ENCODE data around the gene PRR35. TPM values are rescaled to one million over a fixed set of nuclear protein-coding genes. Genes with fewer than 3 reads are reported as not detected.

PRR35 gene
- total RNA-seq, 1 donor from 2014 or later = not detected

DNA sequence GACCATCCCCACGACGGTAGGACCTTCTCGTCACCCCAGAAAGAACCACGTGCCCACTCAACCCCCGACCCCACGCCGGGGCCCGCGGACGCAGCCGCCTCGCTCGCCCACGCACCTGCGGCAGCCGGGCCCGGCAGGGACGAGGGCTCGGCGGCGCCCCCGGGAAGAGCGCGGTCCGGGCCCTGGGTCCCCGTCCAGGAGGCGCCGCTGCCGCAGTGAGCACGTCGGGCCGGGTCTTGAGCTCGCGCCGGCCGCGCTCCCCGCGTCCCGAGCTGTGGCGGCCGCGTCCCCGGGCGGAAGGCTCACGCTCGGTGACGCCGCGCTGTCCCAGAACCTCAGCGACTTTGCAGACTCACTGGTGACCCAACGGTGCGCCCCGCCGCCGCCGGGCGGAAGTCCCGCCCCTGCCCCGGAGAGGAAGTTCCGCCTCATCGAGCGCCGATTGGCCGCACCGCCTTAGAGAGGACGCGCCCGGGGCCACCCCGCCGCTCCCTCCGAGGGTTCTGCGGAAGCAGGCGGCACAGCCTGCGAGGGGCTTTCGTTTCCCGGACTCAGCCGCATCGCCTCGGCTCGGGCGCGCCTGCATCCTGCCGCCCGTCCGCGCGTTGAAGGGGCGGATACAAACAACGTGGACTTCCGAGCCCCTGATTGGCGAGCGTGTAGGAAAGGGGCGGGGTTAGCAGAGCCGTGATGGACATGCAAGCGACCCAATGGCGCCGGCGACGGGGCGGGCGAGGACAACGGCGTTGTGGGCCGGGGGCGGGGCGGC, 28.9 kb downstream of the PRR35 start:
- intact Hi-C loops (cut with micrococcal nuclease) = loop anchor here (1.0 to 2.0 kb wide), 8 partner anchors 19 to 355 kb away; partner anchors contain the start of genes AXIN1, CAPN15, DECR2 and FAM234A
- H3K9me3 Mint-ChIP-seq = no peaks in the 10 kb centered on the region
- H3K4me1 Mint-ChIP-seq (ENCODE audit: low read depth) = peaks cover 20% of the 10 kb centered on the region

DNA sequence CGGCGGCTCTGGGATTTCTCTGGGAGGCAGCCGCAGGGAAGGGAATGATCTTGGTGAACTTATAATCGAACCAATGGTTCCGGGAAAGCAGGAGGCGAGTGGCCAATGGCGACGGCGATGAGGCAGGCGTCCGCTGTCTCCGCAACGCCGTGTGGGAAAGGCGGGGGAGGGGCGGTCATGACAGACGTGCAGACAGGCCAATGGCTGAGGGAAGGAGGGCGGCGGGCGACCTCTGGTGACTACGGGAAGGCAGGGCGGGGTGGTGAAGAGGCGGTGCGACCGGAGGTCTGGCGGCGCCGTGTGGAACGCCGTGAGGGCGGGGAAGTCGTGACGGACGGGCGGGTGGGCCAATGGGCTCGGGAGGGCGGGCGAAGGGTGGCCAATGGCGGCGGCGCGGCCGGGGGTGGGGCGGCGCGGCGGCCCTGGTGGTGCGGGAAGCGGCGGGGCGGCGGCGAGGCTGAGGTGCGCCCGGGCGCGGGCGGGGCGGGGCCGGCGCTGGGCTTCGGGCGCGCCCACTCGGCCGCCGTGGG, 29.5 kb downstream of the PRR35 start, which contains the start of gene RAB40C:
Gene RAB40C, plus strand, starts transcription at position 409 of the 530 bp plus-strand sequence. CDS start 226 bp downstream, outside the sequence.
- no peaks in the 10 kb centered on the region for H3K9me3 Mint-ChIP-seq
- peaks cover 3% of the 10 kb centered on the region for H3K36me3 Mint-ChIP-seq (ENCODE audit: low read depth)
- intact Hi-C loops (cut with micrococcal nuclease) = loop anchor here (1.0 to 5.0 kb wide), 8 partner anchors 47 to 903 kb away; partner anchors contain the start of genes AXIN1, CAPN15, DECR2 and FAM234A
- H3K4me1 Mint-ChIP-seq (ENCODE audit: low read depth) = peaks cover 26% of the 10 kb centered on the region
- no peaks in the 10 kb centered on the region for H3K27me3 Mint-ChIP-seq (ENCODE audit: insufficient read depth)
- peak within 1 kb of the TSS; percentile 97 for H3K4me3 Mint-ChIP-seq
- peak; percentile 97 for DNase-seq (ENCODE audit: low spot score)
- H3K27ac Mint-ChIP-seq = peak within 1 kb of the TSS; percentile 100

More for the DNA sequence above, 28.9 kb downstream of the PRR35 start:
- peaks cover 3% of the 10 kb centered on the region for H3K36me3 Mint-ChIP-seq (ENCODE audit: low read depth)
- H3K27me3 Mint-ChIP-seq (ENCODE audit: insufficient read depth) = no peaks in the 10 kb centered on the region
- DNase-seq (ENCODE audit: low spot score) = peak; percentile 96
- H3K27ac Mint-ChIP-seq = peak overlapping the region; percentile 100
- H3K4me3 Mint-ChIP-seq = peak overlapping the region; percentile 97

DNA sequence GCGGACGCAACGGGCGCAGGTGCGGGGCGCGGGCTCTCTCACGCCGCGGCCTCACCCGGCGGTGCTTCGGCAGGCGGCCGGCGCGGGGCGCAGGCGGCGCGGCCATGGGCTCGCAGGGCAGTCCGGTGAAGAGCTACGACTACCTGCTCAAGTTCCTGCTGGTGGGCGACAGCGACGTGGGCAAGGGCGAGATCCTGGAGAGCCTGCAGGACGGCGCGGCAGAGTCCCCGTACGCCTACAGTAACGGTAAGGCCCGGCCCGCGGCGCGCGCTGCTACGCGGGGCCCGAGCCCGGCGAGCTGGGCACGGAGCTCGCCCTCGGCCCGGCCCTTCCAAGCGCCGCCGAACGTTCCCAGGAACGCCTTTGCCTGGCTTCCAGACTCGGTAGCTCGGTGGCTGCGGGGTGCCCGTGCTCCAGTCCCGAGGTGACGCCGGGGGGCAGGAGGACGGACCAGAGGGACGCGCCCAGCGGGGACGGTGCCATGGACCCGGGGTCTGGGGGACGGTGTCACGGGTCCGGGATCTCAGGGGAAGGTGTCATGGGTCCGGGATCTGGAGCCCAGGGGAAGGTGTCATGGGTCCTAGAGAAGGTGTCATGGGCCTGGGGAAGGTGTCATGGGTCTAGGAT, 30.1 kb downstream of the PRR35 start:
- no peaks in the 10 kb centered on the region for H3K9me3 Mint-ChIP-seq
- DNase-seq (ENCODE audit: low spot score) = no peak
- no peaks in the 10 kb centered on the region for H3K27me3 Mint-ChIP-seq (ENCODE audit: insufficient read depth)
- H3K36me3 Mint-ChIP-seq (ENCODE audit: low read depth) = peaks cover 3% of the 10 kb centered on the region
- H3K4me1 Mint-ChIP-seq (ENCODE audit: low read depth) = peaks cover 26% of the 10 kb centered on the region
- peak overlapping the region; percentile 83 for H3K27ac Mint-ChIP-seq
- H3K4me3 Mint-ChIP-seq = peak overlapping the region; percentile 87
- intact Hi-C loops (cut with micrococcal nuclease) = loop anchor here (5.0 kb wide), 1 partner anchor 902 kb away; the partner anchor contains the start of gene TELO2

DNA sequence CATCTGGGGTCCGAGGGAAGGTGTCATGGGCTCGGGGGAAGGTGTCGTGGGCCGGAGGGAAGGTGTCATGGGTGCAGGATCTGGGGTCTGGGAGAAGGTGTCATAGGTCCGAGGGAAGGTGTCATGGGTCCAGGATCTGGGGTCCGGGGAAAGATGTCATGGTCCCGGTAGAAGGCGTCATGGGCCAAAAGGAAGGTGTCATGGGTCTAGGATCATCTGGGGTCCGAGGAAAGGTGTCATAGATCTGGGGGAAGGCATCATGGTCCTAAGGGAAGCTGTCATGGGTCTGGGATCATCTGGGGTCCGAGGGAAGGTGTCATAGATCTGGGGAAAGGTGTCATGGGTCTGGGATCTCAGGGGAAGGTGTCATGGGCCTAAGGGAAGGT, 30.6 kb downstream of the PRR35 start:
- Mint-ChIP-seq H3K27ac (peak overlapping the region; percentile 83), H3K4me1 (ENCODE audit: low read depth) (peaks cover 26% of the 10 kb centered on the region), H3K4me3 (peak overlapping the region; percentile 87), H3K9me3 (no peaks in the 10 kb centered on the region), H3K36me3 (ENCODE audit: low read depth) (peaks cover 4% of the 10 kb centered on the region), H3K27me3 (ENCODE audit: insufficient read depth) (no peaks in the 10 kb centered on the region)
- intact Hi-C loops (cut with micrococcal nuclease) = loop anchor here (5.0 kb wide), 1 partner anchor 901 kb away; the partner anchor contains the start of gene TELO2
- no peak for DNase-seq (ENCODE audit: low spot score)

DNA sequence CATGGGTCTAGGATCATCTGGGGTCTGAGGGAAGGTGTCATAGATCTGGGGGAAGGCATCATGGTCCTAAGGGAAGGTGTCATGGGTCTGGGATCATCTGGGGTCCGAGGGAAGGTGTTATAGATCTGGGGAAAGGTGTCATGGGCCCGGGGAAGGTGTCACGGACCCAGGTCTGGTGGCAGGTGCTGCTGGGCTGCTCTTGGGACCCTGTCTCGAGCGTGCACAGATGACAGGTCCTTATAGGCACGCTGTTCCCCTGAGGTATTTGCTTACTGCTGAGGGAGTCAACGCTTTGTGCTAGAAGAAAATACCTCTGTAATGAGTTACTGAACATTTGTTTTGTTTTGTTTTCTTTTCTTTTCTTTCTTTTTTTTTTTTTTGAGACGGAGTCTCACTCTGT, 31.0 kb downstream of the PRR35 start:
- intact Hi-C loops (cut with micrococcal nuclease) = loop anchor here (5.0 kb wide), 1 partner anchor 901 kb away; the partner anchor contains the start of gene TELO2
- Mint-ChIP-seq H3K27me3 (ENCODE audit: insufficient read depth) (no peaks in the 10 kb centered on the region), H3K4me1 (ENCODE audit: low read depth) (peaks cover 26% of the 10 kb centered on the region), H3K36me3 (ENCODE audit: low read depth) (peaks cover 6% of the 10 kb centered on the region), H3K9me3 (no peaks in the 10 kb centered on the region), H3K4me3 (peak overlapping the region; percentile 87), H3K27ac (peak overlapping the region; percentile 83)
- no peak for DNase-seq (ENCODE audit: low spot score)

DNA sequence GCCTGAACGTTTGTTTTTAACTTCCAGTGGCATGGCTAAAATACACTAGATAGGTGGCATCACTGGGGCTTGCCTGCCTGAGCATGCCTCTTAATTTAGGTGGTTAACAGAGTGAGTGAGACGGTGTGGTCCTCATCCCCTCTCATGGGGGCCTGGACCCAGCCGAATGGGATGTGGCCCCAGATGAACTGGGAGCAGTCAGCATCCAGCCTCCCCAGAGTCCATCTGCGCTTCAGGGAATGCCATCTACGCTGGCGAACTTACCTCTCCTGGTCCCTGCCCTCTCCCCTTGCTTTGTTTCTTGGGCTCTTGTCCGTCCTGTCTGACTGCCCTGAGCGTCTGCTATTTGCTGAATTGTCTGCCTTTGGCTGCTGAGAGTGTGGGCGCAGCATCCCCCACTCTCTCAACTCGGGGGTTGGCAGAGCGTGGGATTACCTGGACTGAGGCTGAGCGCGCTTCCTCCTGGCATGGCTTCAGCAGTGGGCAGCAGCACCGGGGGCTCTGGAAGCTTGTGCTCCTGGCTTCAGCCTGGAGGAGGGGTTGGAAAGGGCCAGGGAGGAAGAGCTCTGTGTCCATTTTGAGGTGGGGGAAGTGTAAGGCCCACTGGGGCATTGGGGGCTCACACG, 31.8 kb downstream of the PRR35 start:
- H3K27ac Mint-ChIP-seq = no peak overlapping the region
- H3K36me3 Mint-ChIP-seq (ENCODE audit: low read depth) = peaks cover 11% of the 10 kb centered on the region
- no peak for DNase-seq (ENCODE audit: low spot score)
- peak overlapping the region; percentile 87 for H3K4me3 Mint-ChIP-seq
- H3K9me3 Mint-ChIP-seq = no peaks in the 10 kb centered on the region
- H3K4me1 Mint-ChIP-seq (ENCODE audit: low read depth) = peaks cover 26% of the 10 kb centered on the region
- intact Hi-C loops (cut with micrococcal nuclease) = loop anchor here (5.0 kb wide), 1 partner anchor 900 kb away; the partner anchor contains the start of gene TELO2
- no peaks in the 10 kb centered on the region for H3K27me3 Mint-ChIP-seq (ENCODE audit: insufficient read depth)

DNA sequence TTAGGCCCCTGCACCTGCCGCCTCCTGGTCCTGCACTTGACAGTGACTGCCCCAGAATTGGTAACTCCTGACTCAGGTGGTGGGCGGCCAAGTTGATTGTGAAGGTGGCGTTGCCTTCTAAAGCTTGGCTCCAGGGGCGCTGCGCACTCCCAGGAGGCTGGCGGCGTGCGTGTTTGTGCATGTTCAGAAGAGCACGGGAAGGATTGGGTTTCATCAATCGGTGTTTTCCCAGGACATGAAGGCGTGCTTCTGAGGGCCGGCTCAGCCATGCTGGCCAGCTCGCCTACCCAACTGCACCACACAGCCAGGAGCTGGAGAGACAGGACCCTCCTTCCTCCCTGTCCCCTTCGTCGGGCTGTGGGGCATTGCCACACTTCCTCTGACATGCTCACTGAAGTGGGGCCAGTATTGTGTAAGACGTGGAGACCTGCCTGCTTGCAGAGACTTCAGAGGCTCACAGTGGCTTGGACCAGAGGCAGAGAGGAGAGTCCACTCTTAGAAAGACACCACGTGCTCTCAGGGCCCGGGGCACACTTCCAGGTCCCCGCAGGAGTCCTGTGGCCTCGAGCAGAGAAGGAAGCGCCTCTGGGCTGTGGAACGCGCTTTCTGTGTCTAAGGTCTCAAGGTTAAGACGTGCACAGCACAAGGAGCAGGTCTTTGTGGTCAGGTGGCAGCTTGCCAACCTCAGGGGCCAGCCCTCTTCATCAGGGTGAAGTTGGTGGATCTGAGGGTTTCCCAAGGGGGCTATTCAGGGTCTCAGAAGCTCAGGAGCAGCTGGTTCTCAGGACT, 32.5 kb downstream of the PRR35 start:
- no peak for DNase-seq (ENCODE audit: low spot score)
- Mint-ChIP-seq H3K36me3 (ENCODE audit: low read depth) (peaks cover 9% of the 10 kb centered on the region), H3K27me3 (ENCODE audit: insufficient read depth) (no peaks in the 10 kb centered on the region), H3K4me3 (no peak overlapping the region), H3K27ac (no peak overlapping the region), H3K4me1 (ENCODE audit: low read depth) (peaks cover 21% of the 10 kb centered on the region), H3K9me3 (no peaks in the 10 kb centered on the region)
- intact Hi-C loops (cut with micrococcal nuclease) = loop anchor here (5.0 kb wide), 1 partner anchor 900 kb away; the partner anchor contains the start of gene TELO2

DNA sequence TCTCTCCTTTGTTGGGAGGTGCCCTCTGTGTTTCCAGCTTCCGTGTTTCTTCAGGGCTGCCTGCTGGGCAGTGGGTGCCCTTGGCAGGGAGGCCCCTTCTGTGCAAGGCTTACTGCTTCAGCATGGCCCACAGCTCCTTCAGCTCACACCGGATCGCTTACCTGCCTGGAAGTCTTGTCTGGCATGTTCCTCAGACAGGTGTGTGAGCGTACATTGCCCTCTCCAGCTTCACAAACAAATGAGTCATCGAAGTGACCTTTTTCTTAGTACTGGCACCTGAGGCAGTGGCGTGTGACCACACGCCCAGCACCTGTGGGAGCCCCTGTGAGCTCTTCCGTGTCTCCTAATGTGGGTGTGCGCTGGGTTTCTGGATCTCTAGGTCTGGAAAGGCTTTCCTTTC, 33.2 kb downstream of the PRR35 start:
- intact Hi-C loops (cut with micrococcal nuclease) = loop anchor here (5.0 kb wide), 1 partner anchor 899 kb away; the partner anchor contains the start of gene TELO2
- peak overlapping the region; percentile 19 for H3K4me3 Mint-ChIP-seq
- peaks cover 9% of the 10 kb centered on the region for H3K36me3 Mint-ChIP-seq (ENCODE audit: low read depth)
- H3K27ac Mint-ChIP-seq = no peak overlapping the region
- no peaks in the 10 kb centered on the region for H3K27me3 Mint-ChIP-seq (ENCODE audit: insufficient read depth)
- no peaks in the 10 kb centered on the region for H3K9me3 Mint-ChIP-seq
- H3K4me1 Mint-ChIP-seq (ENCODE audit: low read depth) = peaks cover 21% of the 10 kb centered on the region
- DNase-seq (ENCODE audit: low spot score) = no peak

DNA sequence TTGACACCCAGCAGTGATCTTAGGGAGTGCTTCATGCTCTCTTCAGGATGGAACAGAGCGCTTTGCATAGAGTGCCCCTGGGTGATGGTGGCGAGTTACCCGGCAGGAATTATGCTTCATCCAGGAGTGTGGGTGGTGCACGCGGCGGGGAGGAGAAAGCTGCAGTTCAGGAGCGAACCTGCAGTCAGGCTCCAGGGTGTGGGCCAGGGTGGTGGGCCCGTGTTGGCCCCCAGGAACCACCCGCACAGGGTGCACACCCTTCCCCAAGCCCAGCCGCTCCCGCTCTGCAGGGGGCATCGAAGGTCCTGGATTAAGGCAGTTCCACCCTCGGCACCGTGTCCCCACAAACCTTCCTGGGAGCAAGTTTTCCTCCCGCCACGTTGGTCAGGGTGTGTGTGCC, 33.6 kb downstream of the PRR35 start:
- intact Hi-C loops (cut with micrococcal nuclease) = loop anchor here (5.0 kb wide), 1 partner anchor 898 kb away; the partner anchor contains the start of gene TELO2
- DNase-seq (ENCODE audit: low spot score) = no peak
- Mint-ChIP-seq H3K27me3 (ENCODE audit: insufficient read depth) (no peaks in the 10 kb centered on the region), H3K4me1 (ENCODE audit: low read depth) (peaks cover 21% of the 10 kb centered on the region), H3K27ac (no peak overlapping the region), H3K4me3 (peak overlapping the region; percentile 19), H3K9me3 (no peaks in the 10 kb centered on the region), H3K36me3 (ENCODE audit: low read depth) (peaks cover 12% of the 10 kb centered on the region)

DNA sequence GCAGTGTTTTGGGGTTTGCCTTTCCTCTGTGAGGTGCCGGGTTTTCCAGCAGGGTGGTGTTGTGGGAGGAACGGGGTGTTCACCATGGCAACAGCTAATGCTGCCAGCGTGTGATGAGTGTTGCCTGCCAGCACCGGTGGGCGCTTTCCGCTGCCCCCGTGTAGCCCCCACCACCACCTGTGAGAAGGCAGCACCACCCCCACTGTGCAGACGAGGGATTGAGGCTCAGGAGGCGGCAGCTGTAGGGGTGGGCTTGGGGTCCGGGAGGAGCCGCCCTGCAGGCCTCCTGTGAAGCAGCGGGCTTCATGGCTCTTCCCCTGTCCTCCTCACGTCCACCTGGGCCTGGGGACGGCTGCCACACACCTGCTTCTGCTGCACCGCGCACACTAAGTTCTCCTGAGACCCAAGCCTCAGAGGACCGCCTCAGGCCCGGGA, 34.9 kb downstream of the PRR35 start:
- Mint-ChIP-seq H3K4me3 (no peak overlapping the region), H3K27ac (no peak overlapping the region), H3K36me3 (ENCODE audit: low read depth) (peaks cover 14% of the 10 kb centered on the region), H3K4me1 (ENCODE audit: low read depth) (peaks cover 21% of the 10 kb centered on the region), H3K27me3 (ENCODE audit: insufficient read depth) (no peaks in the 10 kb centered on the region), H3K9me3 (no peaks in the 10 kb centered on the region)
- intact Hi-C loops (cut with micrococcal nuclease) = no loop called here
- no peak for DNase-seq (ENCODE audit: low spot score)

DNA sequence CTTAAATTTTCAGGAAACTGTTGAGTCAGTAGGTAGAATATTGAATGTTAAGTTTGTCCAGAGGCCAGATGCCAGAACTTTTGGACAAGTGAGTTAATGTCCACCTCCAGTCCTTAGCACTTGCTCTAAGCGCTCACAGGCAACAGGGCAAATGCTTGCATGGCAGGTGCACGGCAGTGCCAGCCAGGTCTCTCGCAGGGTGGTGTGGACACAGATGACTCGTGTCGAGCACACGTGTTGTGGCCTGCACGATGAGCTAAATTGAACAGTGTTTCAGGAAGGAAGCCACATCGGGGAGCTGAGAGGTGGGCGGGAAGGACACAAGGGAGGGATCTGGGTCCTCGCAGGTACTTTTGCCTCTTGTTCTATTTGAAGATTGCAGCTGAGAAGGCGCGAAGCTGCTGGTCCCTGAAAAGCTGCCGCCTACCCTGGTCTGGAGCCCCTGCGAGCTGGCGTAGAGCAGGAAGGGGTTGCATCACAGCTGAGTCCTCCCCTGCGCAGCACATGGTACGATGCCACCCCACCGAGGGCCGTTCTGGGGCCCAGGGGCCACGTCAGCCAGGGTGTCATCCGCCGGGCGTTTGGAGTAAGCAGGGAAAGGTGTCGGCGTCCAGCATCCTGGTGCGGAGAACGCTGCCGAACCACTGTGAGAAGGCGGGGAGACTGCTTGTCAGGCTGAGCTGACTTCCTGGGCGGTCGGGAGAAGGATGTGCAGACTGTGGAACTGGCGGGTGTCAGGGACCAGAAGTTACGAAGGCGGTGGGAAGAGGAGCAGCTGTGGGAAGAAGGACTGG, 35.9 kb downstream of the PRR35 start:
- no peak for DNase-seq (ENCODE audit: low spot score)
- H3K9me3 Mint-ChIP-seq = no peaks in the 10 kb centered on the region
- intact Hi-C loops (cut with micrococcal nuclease) = no loop called here

More for the DNA sequence above, 35.9 kb downstream of the PRR35 start:
- Mint-ChIP-seq H3K4me3 (no peak overlapping the region), H3K27me3 (ENCODE audit: insufficient read depth) (no peaks in the 10 kb centered on the region), H3K27ac (no peak overlapping the region), H3K4me1 (ENCODE audit: low read depth) (peaks cover 14% of the 10 kb centered on the region), H3K36me3 (ENCODE audit: low read depth) (peaks cover 14% of the 10 kb centered on the region)
